Common myeloid progenitor, CD34-positive (primary cell): ENCODE measurements around the gene SHC2.

Experiments
- CTCF ChIA-PET: fragments of 350-600 bp; sonication (Branson Sonifier 250); formaldehyde crosslinking; loops from one replicate; lab custom pipeline; 2021; ENCODE audit warnings: antibody characterized with exemption; lab: Charles Lee
- POLR2A ChIA-PET: fragments of 350-600 bp; sonication (Branson Sonifier 250); formaldehyde crosslinking; loops from one replicate; lab custom pipeline; 2021; ENCODE audit warnings: antibody characterized with exemption; lab: Charles Lee
- DNase-seq, 3 donors: peaks; one replicate each; pipeline versions ENCODE4 v3.0.0 to v3.0.0-alpha.2; 2013
- H3K27ac ChIP-seq, 2 experiments: 1 replicate in 1 of 2; 2 replicates in 1 of 2; pipeline ENCODE4 v1.7.0; 2013; ENCODE audit warnings: inconsistent platforms in 2 of 2, low read length in 2 of 2, mild to moderate bottlenecking in 2 of 2, low read depth in 1 of 2, moderate library complexity in 1 of 2; ENCODE audit not compliant: severe bottlenecking in 2 of 2, insufficient read depth in 1 of 2, poor library complexity in 1 of 2
- H3K27me3 ChIP-seq, 5 experiments: replicated peaks in 2 of 5; 1 replicate in 3 of 5; 2 replicates in 2 of 5; pipeline versions ENCODE4 v1.6.1 to v1.7.0; 2013; ENCODE audit warnings: low read length in 4 of 5, mild to moderate bottlenecking in 2 of 5, moderate library complexity in 2 of 5, inconsistent platforms in 1 of 5; ENCODE audit not compliant: insufficient read depth in 5 of 5, control insufficient read depth in 4 of 5
- H3K36me3 ChIP-seq, 4 experiments: 1 replicate in 2 of 4; 2 replicates in 2 of 4; pipeline versions ENCODE4 v1.6.1 to v1.7.0; 2013; ENCODE audit warnings: low read length in 3 of 4, control low read depth in 1 of 4, mild to moderate bottlenecking in 1 of 4; ENCODE audit not compliant: control insufficient read depth in 4 of 4, insufficient read depth in 4 of 4
- H3K4me1 ChIP-seq, 4 experiments: 1 replicate in 3 of 4; 2 replicates in 1 of 4; pipeline versions ENCODE4 v1.6.1 to v1.7.1; 2013; ENCODE audit warnings: low read length in 3 of 4, mild to moderate bottlenecking in 3 of 4, control low read depth in 1 of 4, inconsistent platforms in 1 of 4, moderate library complexity in 1 of 4; ENCODE audit not compliant: control insufficient read depth in 4 of 4, insufficient read depth in 4 of 4; ENCODE audit errors: control extremely low read depth in 1 of 4
- H3K4me3 ChIP-seq, 7 experiments: 1 replicate in 4 of 7; 2 replicates in 3 of 7; pipeline versions ENCODE4 v1.5.1 to v1.7.0; 2013; ENCODE audit warnings: mild to moderate bottlenecking in 7 of 7, low read length in 6 of 7, moderate library complexity in 6 of 7, inconsistent platforms in 2 of 7, low read depth in 2 of 7, control low read depth in 1 of 7; ENCODE audit not compliant: insufficient read depth in 4 of 7, control insufficient read depth in 1 of 7; ENCODE audit errors: extremely low read depth in 1 of 7
- H3K9me3 ChIP-seq, 5 experiments: 1 replicate in 4 of 5; 2 replicates in 1 of 5; pipeline versions ENCODE4 v1.6.1 to v1.7.1; 2013; ENCODE audit warnings: low read length in 4 of 5, mild to moderate bottlenecking in 2 of 5, inconsistent platforms in 1 of 5, low read depth in 1 of 5, moderate library complexity in 1 of 5; ENCODE audit not compliant: control insufficient read depth in 4 of 5, insufficient read depth in 2 of 5; ENCODE audit errors: control extremely low read depth in 1 of 5
- WGBS: methylation state at CpG from one replicate; pipeline ENCODE4 v1.1.5; 2013; ENCODE audit not compliant: insufficient coverage; 5-methylcytosine and 5-hydroxymethylcytosine counted together

SHC2 gene

GRCh38 chr19:422213-422916, 38.5 kb downstream of the SHC2 start:
- Histone ChIP-seq H3K4me1 (peaks cover 0 to 3% (median 0%) of the 10 kb centered on the region in 4 experiments), H3K27me3 (peaks cover 0 to 18% (median 3%) of the 10 kb centered on the region in 5 experiments), H3K4me3 (no peak overlapping the region), H3K27ac (no peak overlapping the region), H3K36me3 (no peaks in the 10 kb centered on the region), H3K9me3 (no peaks in the 10 kb centered on the region)
- DNase-seq: no peak
- ChIA-PET POLR2A (no interaction called here), CTCF (no interaction called here)
- WGBS: 82% methylated on average over 36 of the region's 40 CpGs

GRCh38 chr19:419721-420515, 40.9 kb downstream of the SHC2 start:
- no peak for DNase-seq
- H3K27ac ChIP-seq: no peak overlapping the region
- ChIA-PET CTCF (no interaction called here), POLR2A (no interaction called here)
- no peak overlapping the region for H3K4me3 ChIP-seq
- no peaks in the 10 kb centered on the region for H3K4me1 ChIP-seq
- H3K27me3 ChIP-seq: peaks cover 0 to 36% (median 3%) of the 10 kb centered on the region in 5 experiments
- no peaks in the 10 kb centered on the region for H3K36me3 ChIP-seq
- H3K9me3 ChIP-seq: no peaks in the 10 kb centered on the region
- 94% methylated on average over 28 of the region's 31 CpGs for WGBS

- Histone ChIP-seq H3K36me3 (no peaks in the 10 kb centered on the region), H3K4me1 (no peaks in the 10 kb centered on the region), H3K27ac (no peak overlapping the region), H3K4me3 (no peak overlapping the region), H3K27me3 (peaks cover 0 to 39% (median 3%) of the 10 kb centered on the region in 5 experiments), H3K9me3 (no peaks in the 10 kb centered on the region)
- ChIA-PET CTCF (no interaction called here), POLR2A (no interaction called here)
- no peak for DNase-seq
- WGBS: 86% methylated on average over 51 of the region's 51 CpGs
Measured at GRCh38 chr19:418761-419671, 41.8 kb downstream of the SHC2 start.

GRCh38 chr19:416416-416815, 44.4 kb downstream of the SHC2 start:
- H3K27ac ChIP-seq: no peak overlapping the region
- no peak overlapping the region for H3K4me3 ChIP-seq
- POLR2A ChIA-PET: no interaction called here
- CTCF ChIA-PET: no interaction called here
- no peak for DNase-seq
- H3K27me3 ChIP-seq: peaks cover 0 to 50% (median 7%) of the 10 kb centered on the region in 5 experiments
- 89% methylated on average over 11 of the region's 14 CpGs for WGBS
- H3K4me1 ChIP-seq: no peaks in the 10 kb centered on the region
- peaks cover 0 to 5% (median 0%) of the 10 kb centered on the region in 5 experiments for H3K9me3 ChIP-seq
- no peaks in the 10 kb centered on the region for H3K36me3 ChIP-seq

- peaks cover 0 to 15% (median 0%) of the 10 kb centered on the region in 5 experiments for H3K9me3 ChIP-seq
- peaks cover 0 to 60% (median 7%) of the 10 kb centered on the region in 5 experiments for H3K27me3 ChIP-seq
- WGBS: no CpG with 5 or more reads among the region's 1 CpG
- CTCF ChIA-PET: no interaction called here
- H3K4me3 ChIP-seq: no peak overlapping the region
- H3K4me1 ChIP-seq: no peaks in the 10 kb centered on the region
- no peak overlapping the region for H3K27ac ChIP-seq
- POLR2A ChIA-PET: no interaction called here
- H3K36me3 ChIP-seq: no peaks in the 10 kb centered on the region
- no peak for DNase-seq
Measured at GRCh38 chr19:415292-415691, 45.5 kb downstream of the SHC2 start.

- peaks cover 0 to 19% (median 0%) of the 10 kb centered on the region in 5 experiments for H3K9me3 ChIP-seq
- POLR2A ChIA-PET: no interaction called here
- 88% methylated on average over 11 of the region's 15 CpGs for WGBS
- H3K27me3 ChIP-seq: peaks cover 0 to 72% (median 11%) of the 10 kb centered on the region in 5 experiments
- no peak overlapping the region for H3K4me3 ChIP-seq
- CTCF ChIA-PET: no interaction called here
- H3K4me1 ChIP-seq: peaks cover 0 to 10% (median 4%) of the 10 kb centered on the region in 4 experiments
- H3K27ac ChIP-seq: no peak overlapping the region
- no peaks in the 10 kb centered on the region for H3K36me3 ChIP-seq
- DNase-seq: no peak
Measured at GRCh38 chr19:413756-414420, 46.9 kb downstream of the SHC2 start.
